Fibroblast of pulmonary artery (primary cell): ENCODE measurements around the gene ZNRD2.
A peak's percentile ranks its signal among the peaks of the same experiment; 100 is the strongest.
"Not testable (repeated sequence)": the region's sequence is repeated elsewhere in the genome, so short reads cannot be mapped to it uniquely, and the experiment has no call there.

ENCODE experiments used
- DNase-seq: peaks from one replicate; pipeline ENCODE4 v3.0.0-alpha.2; 2010; ENCODE audit warnings: low read depth
- H3K4me3 ChIP-seq: replicated peaks from 2 replicates; pipeline ENCODE4 v1.5.1; 2011; ENCODE audit warnings: low read depth, mild to moderate bottlenecking, control low read depth, low read length, moderate library complexity
- TF ChIP-seq, protein P1 (sequence below): IDR thresholded peaks from 2 replicates; pipeline ENCODE4 v1.5.1; 2011; ENCODE audit warnings: mild to moderate bottlenecking, control low read depth, low read length, inconsistent platforms; ENCODE audit errors: missing control alignments

Gene ZNRD2

DNA sequence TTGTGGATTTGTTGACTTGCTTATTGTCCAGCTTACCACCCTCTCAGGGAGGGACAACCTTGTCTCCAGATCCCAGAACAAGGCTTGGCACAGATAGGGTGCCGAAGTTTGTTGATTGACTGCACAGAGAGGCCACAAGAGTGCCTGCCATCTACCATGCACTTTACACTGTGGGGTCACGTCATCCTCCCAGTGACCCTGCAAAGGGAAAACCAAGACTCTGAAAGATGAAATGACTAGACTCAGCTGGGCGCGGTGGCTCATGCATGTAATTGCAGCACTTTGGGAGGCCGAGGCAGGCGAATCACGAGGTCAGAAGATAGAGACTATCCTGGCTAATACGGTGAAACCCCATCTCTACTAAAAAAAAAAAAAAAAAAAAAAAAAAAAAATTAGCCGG, 7.5 kb upstream of the ZNRD2 start:
- TF ChIP-seq, protein P1, sequence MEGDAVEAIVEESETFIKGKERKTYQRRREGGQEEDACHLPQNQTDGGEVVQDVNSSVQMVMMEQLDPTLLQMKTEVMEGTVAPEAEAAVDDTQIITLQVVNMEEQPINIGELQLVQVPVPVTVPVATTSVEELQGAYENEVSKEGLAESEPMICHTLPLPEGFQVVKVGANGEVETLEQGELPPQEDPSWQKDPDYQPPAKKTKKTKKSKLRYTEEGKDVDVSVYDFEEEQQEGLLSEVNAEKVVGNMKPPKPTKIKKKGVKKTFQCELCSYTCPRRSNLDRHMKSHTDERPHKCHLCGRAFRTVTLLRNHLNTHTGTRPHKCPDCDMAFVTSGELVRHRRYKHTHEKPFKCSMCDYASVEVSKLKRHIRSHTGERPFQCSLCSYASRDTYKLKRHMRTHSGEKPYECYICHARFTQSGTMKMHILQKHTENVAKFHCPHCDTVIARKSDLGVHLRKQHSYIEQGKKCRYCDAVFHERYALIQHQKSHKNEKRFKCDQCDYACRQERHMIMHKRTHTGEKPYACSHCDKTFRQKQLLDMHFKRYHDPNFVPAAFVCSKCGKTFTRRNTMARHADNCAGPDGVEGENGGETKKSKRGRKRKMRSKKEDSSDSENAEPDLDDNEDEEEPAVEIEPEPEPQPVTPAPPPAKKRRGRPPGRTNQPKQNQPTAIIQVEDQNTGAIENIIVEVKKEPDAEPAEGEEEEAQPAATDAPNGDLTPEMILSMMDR, result no peak
- no peak for DNase-seq
- H3K4me3 ChIP-seq, result no peak overlapping the region

DNA sequence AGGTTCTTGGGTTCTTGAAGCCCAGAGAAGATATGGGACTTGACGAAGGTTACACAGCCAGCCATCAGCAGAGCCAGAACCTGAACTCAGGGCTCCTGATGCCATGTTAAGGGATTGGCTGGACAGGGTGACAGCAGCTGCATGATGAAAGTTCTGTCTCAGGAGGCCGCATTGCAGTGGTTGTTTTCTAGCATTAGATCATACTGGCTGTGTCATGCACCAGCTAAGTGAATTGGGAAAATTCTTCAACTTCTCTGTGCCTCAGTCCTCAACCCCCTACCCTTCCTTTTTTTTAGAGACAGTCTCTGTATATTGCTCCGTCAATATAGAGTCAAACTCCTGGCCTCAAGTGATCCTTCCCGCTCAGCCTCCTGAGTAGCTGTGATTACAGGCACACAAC, 6.7 kb upstream of the ZNRD2 start:
- TF ChIP-seq, protein P1, result no peak
- no peak for DNase-seq
- H3K4me3 ChIP-seq, result no peak overlapping the region

DNA sequence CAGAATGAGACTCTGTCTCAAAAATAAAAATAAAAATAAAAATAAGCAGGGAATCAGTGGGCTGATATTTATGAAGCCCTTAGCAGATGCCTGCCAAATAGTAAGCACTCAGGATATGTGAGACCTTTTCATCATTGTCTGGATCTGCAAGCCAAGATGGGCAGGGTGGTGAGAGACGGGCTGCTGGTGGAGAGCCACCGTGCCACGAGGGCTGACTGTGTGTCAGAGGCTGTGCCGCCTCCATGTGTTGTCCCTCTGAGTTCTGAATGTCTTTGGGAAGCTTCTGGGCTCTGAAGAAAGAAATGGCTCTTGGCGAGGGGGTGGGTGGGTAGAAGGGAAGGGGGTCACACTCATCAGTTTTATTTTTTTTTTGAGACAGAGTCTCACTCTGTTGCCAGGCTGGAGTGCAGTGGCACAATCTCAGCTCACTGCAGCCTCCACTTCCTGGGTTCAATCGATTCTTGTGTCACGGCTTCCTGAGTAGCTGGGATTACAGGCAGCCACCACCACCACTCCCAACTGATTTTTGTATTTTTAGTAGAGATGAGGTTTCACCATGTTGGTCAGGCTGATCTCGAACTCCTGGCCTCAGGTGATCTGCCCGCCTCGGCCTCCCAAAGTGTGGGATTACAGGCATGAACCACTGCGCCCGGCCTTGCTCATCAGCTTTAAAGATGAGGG, 5.3 kb upstream of the ZNRD2 start:
- H3K4me3 ChIP-seq, DNase-seq: not testable (repeated sequence)

DNA sequence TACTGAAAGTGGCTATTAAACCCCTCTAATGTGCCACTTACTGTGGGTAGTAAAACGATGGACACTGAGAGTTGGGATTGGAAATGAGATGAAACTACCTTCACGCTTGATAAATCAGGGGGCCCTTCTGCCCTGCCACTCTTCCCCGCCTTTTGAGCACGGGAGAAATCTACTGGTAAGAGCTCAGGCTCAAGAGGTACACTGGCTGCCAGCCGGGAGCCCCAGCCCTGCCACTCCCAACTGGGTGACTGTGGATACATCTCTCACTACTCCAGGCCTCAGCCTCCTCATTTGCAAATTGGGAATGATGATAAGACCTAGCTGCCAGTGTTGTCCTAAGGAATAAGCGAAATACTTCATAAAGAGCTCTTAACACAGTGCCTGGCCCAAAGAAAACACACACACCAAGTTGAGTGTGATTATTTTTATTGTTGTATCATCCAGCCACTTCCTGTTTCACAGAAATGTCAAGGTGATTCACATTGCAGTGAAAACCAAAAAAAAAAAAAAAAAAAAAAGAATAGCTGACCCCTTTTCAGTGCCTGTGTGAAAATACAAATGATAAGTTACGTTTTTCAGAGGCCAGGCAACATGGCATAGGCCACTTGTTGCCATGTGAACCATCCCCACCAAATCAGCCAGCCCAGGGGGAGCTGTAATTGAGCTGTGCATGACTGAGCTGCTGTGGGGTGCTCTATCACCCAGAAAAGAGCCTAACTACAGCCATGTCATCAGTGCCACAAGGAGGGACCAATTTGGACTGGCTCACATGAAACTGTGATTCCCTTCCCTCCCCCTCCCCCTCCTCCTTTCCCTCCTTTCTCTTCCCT, 4.4 kb upstream of the ZNRD2 start:
- H3K4me3 ChIP-seq, result no peak overlapping the region
- peak; percentile 38 for DNase-seq
- TF ChIP-seq, protein P1, result no peak

DNA sequence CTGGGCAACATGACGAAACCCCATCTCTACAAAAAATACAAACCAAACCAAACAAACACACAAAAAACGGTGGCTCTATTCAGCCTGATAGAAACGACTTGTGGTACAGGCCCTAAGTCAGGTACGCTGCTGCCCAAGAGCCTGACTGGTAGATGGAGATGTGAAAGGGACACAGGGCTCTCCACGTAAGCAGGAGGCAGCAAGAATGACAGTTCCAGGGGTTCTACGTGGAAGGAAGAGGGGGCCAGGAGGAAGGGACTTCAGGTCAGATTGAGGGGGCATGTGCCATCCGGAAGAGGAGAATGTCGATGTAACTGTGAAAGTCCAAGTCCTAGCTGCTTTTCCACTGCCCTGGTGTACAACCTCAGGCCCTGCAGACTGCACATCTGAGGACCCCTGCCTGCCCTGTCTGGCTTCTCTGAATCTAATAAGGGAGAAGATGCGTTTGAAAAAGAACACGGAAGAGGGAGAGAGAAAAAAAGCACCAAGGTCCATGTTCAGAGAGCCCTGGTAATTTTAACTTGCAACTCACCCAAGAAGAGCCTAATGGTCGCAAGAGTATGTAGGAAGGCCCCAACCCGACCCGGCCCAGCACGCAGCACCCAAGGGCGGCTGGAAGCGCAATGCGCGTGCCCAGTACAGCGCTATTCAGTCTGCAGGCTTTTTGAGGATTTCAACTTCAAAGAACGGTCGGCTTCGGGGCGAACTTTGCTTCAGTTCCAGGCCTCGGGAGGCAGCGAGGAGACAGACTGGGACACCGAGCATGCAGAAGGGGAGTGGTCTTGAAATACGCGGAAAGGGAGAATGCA, 909 bp upstream of the ZNRD2 start:
- TF ChIP-seq, protein P1, result no peak
- DNase-seq, result no peak
- H3K4me3 ChIP-seq, result peak overlapping the region; percentile 77

DNA sequence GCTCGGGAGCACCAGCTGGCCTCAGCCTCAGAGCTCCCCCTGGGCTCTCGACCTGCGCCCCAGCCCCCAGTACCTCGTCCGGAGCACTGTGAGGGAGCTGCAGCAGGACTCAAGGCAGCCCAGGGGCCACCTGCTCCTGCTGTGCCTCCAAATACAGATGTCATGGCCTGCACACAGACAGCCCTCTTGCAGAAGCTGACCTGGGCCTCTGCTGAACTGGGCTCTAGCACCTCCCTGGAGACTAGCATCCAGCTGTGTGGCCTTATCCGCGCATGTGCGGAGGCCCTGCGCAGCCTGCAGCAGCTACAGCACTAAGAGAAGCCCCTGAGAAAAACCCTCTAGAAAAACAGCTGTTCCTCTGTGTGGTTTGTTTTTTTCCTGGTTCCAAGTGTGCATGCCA, 1.1 kb downstream of the ZNRD2 start:
- no peak for DNase-seq
- TF ChIP-seq, protein P1, result no peak
- peak overlapping the region; percentile 77 for H3K4me3 ChIP-seq

DNA sequence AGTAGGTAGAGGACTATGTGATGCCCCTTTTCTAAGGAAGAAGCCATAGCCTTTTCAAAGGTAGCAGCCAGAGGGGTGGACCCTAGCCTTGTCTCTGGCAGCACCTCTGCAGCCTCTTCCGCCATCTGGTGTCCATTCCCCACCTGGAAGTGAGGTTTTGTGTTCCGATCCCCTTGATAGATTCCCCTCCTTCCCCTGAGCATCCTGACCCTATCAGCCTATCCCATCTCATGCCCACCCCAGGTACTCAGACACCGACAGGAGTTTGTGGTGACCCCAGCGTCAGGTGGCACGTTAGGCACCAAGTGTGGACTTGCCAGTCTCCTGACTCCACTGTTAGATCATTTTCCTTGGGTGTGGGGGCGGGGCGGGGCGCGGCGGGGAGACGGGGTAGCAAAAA, 1.7 kb downstream of the ZNRD2 start:
- DNase-seq, result peak; percentile 57
- peak overlapping the region; percentile 77 for H3K4me3 ChIP-seq
- TF ChIP-seq, protein P1, result peak; percentile 45
